H54 (cell line): ENCODE results near the gene C9orf57.
"Not testable (repeated sequence)": the region's sequence is repeated elsewhere in the genome, so short reads cannot be mapped to it uniquely, and the experiment has no call there.

Experiments used
- DNase-seq: peaks from one replicate; pipeline ENCODE4 v3.0.0; 2011; ENCODE audit warnings: low spot score, mixed read lengths; ENCODE audit not compliant: insufficient read length
- FAIRE-seq: peaks from 3 replicates; lab custom pipeline; 2011; peaks lifted over from hg19 to GRCh38; lab: Jason Lieb, UNC
- POLR2A ChIP-seq: IDR thresholded peaks from 2 replicates; pipeline ENCODE4 v1.6.1; 2011; ENCODE audit warnings: low read depth, mild to moderate bottlenecking, low read length

The C9orf57 gene

GRCh38 chr9:72041775-72042194 lies 18.6 kb downstream of the C9orf57 start:
- FAIRE-seq (no peak), DNase-seq (no peak)
- TF ChIP-seq POLR2A = no peak

GRCh38 chr9:72041369-72041768 lies 19.0 kb downstream of the C9orf57 start:
- no peak for TF ChIP-seq POLR2A
- FAIRE-seq = no peak

GRCh38 chr9:72039532-72039931 lies 20.9 kb downstream of the C9orf57 start:
- no peak for TF ChIP-seq POLR2A
- FAIRE-seq = no peak
- DNase-seq = no peak

More at GRCh38 chr9:72041369-72041768, 19.0 kb downstream of the C9orf57 start:
- no peak for DNase-seq

- TF ChIP-seq POLR2A = no peak
- peak; percentile 86 for DNase-seq
- FAIRE-seq = peak; percentile 82
These were observed 21.5 kb downstream of the C9orf57 start for GRCh38 chr9:72038890-72039410.

- FAIRE-seq = no peak
- DNase-seq = no peak
- no peak for TF ChIP-seq POLR2A
These were observed 22.0 kb downstream of the C9orf57 start for GRCh38 chr9:72038408-72038807.

- TF ChIP-seq POLR2A = no peak
- FAIRE-seq (no peak), DNase-seq (no peak)
These were observed 22.8 kb downstream of the C9orf57 start for GRCh38 chr9:72037571-72037970.

GRCh38 chr9:72030767-72031166 lies 29.6 kb downstream of the C9orf57 start:
- DNase-seq (no peak), FAIRE-seq (no peak)
- TF ChIP-seq POLR2A = no peak

GRCh38 chr9:72029986-72030385 lies 30.4 kb downstream of the C9orf57 start:
- no peak for TF ChIP-seq POLR2A
- no peak for FAIRE-seq
- DNase-seq = no peak

GRCh38 chr9:72025906-72026305 lies 34.5 kb downstream of the C9orf57 start:
- no peak for TF ChIP-seq POLR2A
- FAIRE-seq = no peak
- DNase-seq = no peak

- FAIRE-seq = no peak
- no peak for TF ChIP-seq POLR2A
These were observed 36.8 kb downstream of the C9orf57 start for GRCh38 chr9:72023596-72023995.

GRCh38 chr9:72022841-72023240 lies 37.6 kb downstream of the C9orf57 start:
- TF ChIP-seq POLR2A = no peak
- FAIRE-seq = peak; percentile 96
- peak; percentile 69 for DNase-seq

More at GRCh38 chr9:72023596-72023995, 36.8 kb downstream of the C9orf57 start:
- no peak for DNase-seq

- DNase-seq (no peak), FAIRE-seq (peak; percentile 11)
- no peak for TF ChIP-seq POLR2A
These were observed 47.1 kb downstream of the C9orf57 start for GRCh38 chr9:72013292-72013760.

- DNase-seq = no peak
- TF ChIP-seq POLR2A = no peak
- FAIRE-seq = no peak
These were observed 47.8 kb downstream of the C9orf57 start for GRCh38 chr9:72012646-72013045.

- FAIRE-seq, DNase-seq: not testable (repeated sequence)
These were observed 52.7 kb downstream of the C9orf57 start for GRCh38 chr9:72007726-72008125.

- DNase-seq (peak; percentile 24), FAIRE-seq (peak; percentile 92)
- no peak for TF ChIP-seq POLR2A
These were observed 53.9 kb downstream of the C9orf57 start for GRCh38 chr9:72006501-72006900.
